ENCODE measurements around the gene FAM156A. TPM values are rescaled to one million over a fixed set of nuclear protein-coding genes. Genes with fewer than 3 reads are reported as not detected.
"Not testable (repeated sequence)": the region's sequence is repeated elsewhere in the genome, so short reads cannot be mapped to it uniquely, and the experiment has no call there.

FAM156A gene
- total RNA-seq, 1 experiment from 2014 or later: 20.8 TPM

DNA sequence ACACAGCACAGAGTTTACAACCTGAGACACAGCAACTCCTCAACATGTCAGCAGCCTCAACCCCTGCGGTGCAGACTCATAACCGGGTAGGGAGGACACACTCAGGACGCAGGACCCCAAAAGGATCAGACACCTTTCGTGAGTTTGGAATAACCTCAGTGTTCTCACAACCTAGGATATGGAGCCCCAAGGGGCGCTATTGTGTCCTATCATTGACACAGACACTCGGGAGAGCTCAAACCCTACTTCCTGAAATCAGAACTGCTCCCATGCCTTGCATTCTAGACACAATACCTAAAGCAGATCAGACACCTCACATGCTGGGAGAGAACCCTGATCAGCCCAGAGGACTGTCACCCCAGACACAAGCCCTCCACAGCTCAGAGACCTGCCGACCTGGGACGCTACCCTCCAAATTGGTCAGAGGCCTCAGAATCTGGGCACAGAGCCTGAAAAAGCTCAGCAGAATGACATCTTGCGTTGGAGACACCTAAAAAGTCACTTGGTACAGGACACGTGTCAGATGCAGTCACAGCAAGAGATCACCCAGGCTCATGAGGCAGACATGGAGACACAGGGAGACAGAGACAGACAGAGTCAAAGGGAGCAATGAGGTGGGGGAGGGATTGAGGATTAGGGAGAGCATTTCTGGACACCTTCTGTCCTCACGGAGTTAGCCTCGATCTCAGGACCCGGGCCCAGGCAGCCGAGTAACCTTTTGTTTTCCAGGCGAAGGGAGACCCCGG lies 8.8 kb upstream of the FAM156A start:
- not testable (repeated sequence) for DNase-seq (ENCODE audit: low spot score)

GRCh38 chrX:52958961-52959360 lies 643 bp upstream of the FAM156A start:
- not testable (repeated sequence) for DNase-seq (ENCODE audit: low spot score)

GRCh38 chrX:52949884-52950283 lies 8.4 kb downstream of the FAM156A start:
- not testable (repeated sequence) for DNase-seq (ENCODE audit: low spot score)

DNA sequence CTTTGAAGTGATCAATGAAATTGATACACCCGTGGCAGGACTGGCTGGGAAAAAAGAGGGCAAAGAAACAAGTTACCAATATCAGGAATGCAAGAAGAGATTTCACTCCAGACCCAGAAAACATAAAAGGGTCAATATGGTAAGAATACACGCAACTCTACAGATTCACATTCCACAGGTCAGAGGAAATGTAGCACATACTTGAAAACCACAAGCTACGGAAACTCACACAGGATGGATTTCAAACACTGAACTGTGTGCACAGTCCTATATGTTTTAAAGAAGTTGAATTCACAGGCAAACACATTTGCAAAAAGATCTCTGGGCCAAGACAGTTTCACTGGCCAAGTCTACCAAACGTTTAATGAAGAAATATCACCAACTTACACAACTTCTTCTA lies 9.0 kb downstream of the FAM156A start:
- not testable (repeated sequence) for DNase-seq (ENCODE audit: low spot score)

- DNase-seq (ENCODE audit: low spot score): not testable (repeated sequence)
Measured at GRCh38 chrX:52948265-52948664, 10.1 kb downstream of the FAM156A start.

GRCh38 chrX:52947501-52947900 lies 10.8 kb downstream of the FAM156A start:
- not testable (repeated sequence) for DNase-seq (ENCODE audit: low spot score)

- DNase-seq (ENCODE audit: low spot score): not testable (repeated sequence)
Measured at GRCh38 chrX:52945838-52946494, 12.4 kb downstream of the FAM156A start.

- not testable (repeated sequence) for DNase-seq (ENCODE audit: low spot score)
Measured at GRCh38 chrX:52941728-52942127, 16.6 kb downstream of the FAM156A start.

- not testable (repeated sequence) for DNase-seq (ENCODE audit: low spot score)
Measured at GRCh38 chrX:52940704-52941103, 17.6 kb downstream of the FAM156A start.

DNA sequence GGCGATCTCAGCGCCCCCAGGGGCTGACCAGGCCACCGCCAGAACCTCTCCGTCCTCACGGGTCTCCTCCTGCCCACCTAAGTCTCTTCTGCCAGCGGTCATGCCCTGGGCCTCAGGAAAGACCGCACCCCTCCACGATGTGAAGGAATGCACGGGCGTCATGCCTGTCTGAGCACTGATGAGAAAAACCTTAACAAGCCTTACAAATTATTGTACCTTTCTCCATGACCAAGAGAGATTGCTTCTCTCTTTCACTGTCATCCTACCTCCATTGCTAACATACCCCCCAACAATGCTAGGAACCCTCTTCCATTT lies 22.9 kb downstream of the FAM156A start:
- peak; percentile 15 for DNase-seq (ENCODE audit: low spot score)

DNA sequence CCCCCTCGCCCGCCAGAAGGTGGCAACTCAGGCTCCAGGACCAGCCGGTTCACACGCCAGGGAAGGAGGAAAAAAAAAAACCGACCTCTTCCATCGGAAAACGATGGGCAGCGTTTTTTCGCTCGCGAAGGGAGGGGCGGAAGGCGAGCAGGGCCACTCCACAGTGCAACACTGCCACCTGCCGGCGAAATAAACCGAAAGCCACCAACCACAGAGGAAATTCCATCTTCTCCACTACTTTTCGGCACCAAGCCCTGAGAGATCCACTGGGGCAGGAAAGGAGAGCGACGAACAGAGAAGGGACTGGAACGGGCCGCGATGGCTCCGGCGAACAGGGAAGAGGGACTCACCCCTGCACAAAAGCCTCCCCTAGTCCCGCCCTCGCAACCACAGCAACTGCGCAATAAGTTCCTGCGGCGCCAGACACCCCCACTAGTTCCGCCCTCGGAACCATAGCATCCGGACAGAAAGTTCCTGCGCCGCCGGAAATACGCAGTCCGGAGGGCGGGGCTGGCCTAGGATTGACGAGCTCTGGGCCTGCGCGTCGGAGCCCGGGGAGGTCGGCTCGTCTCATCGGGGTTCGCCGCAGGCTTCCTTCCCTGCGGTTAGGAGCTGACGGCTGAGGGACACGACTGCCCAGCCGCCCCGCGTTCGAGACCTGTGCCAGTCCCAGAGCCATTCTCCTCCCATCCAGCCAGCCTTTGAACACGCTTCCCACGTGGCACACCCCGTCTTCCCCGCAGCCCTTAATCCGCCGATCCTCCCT lies 23.4 kb downstream of the FAM156A start:
- DNase-seq (ENCODE audit: low spot score): peak; percentile 95

- peak; percentile 16 for DNase-seq (ENCODE audit: low spot score)
Measured at GRCh38 chrX:52933976-52934703, 24.2 kb downstream of the FAM156A start.

- DNase-seq (ENCODE audit: low spot score): no peak
Measured at GRCh38 chrX:52933213-52933612, 25.1 kb downstream of the FAM156A start.

- not testable (repeated sequence) for DNase-seq (ENCODE audit: low spot score)
Measured at GRCh38 chrX:52930214-52930613, 28.1 kb downstream of the FAM156A start.

DNA sequence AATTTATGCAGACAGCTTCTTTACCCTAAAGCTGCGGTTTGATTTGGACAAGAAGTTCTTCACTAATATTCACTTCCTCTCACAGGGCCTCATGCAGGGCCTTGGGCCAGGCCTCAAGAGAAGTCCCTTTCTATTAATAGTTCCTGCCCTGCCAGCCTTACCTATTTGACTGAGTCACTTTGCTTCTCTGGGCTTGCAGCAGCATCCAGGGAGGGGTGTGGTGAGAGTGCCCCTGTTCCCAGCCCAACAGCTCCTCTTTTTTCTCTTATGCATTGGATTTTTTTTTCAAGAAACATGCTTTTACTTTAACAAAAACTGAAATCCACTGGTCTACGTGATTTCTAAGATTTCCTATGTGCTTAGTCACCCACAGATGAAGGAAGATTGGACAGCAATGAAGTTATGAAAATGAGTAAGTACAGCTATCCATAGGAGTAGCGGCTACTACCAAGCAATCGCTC lies 34.5 kb downstream of the FAM156A start:
- DNase-seq (ENCODE audit: low spot score): no peak

- DNase-seq (ENCODE audit: low spot score): not testable (repeated sequence)
Measured at GRCh38 chrX:52914704-52915103, 43.6 kb downstream of the FAM156A start.

- DNase-seq (ENCODE audit: low spot score): not testable (repeated sequence)
Measured at GRCh38 chrX:52913681-52914080, 44.6 kb downstream of the FAM156A start.

DNA sequence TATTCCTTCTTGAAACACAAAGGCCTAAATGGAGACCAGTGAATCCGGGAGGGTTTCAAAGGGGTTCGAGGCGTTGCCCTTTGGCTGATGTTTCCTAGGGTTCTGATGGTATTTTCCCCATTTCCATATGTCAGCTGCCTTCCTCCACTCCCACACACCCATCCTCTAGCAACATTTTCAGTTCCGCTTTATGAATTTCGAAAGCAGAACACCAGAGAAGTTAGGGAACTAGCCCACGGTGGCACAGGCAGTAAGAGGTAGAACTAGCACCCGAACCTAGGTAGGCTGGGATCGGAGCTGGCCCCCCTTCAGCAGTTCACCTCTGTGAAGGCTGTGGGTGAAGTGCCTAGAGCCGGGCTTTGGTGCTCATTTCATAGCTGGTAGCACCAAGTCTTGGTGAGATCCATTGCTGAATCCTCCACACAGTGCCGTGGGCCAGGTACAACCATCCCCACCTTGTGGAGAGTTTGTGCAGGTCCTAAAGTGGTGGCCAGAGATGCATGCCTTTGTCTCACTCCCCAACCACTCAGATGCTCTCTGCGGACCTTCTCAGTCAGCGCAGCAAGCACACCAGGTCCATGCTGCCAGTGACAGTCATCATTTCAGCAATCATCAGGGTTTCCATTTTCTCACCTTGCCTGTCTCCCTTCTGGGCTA lies 48.9 kb downstream of the FAM156A start:
- DNase-seq (ENCODE audit: low spot score): not testable (repeated sequence)

DNA sequence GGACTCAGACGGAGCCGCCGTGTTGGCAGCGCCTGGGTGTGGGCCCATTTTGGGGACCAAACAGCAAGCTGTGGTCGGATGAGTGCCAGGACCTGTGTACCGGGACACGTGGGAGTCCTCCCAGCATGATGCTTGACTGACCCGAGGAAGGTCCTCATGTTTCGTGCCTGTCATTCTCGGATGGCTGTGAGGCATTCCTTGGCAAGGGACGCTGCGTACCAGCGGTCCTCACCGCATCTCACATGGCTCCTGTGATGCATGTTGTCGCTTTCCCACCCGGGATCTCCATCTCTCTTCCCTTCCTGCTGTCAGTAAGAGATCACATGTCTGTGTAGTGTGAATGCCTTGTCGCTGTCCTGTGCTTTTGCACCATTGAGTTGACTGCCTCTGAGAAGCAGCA lies 50.4 kb downstream of the FAM156A start:
- not testable (repeated sequence) for DNase-seq (ENCODE audit: low spot score)

GRCh38 chrX:52907137-52907536 lies 51.2 kb downstream of the FAM156A start:
- not testable (repeated sequence) for DNase-seq (ENCODE audit: low spot score)

- DNase-seq (ENCODE audit: low spot score): not testable (repeated sequence)
Measured at GRCh38 chrX:52906072-52906471, 52.2 kb downstream of the FAM156A start.

Measured in HT-29 (cell line).